Omental fat pad (tissue), 4 donors: ENCODE data around the gene CABLES1. TPM values are rescaled to one million over a fixed set of nuclear protein-coding genes. Genes with fewer than 3 reads are reported as not detected.

Experiments used
- ATAC-seq: fragments of 150-250 bp; one replicate; pipeline ENCODE4 v1.9.1; 2016; ENCODE audit warnings: mild to moderate bottlenecking, moderate library complexity; ENCODE audit not compliant: low FRiP score
- DNase-seq: peaks from one replicate; pipeline ENCODE4 v3.0.0-alpha.2; 2019; ENCODE audit warnings: low spot score
- CTCF ChIP-seq, 3 donors: fragments of 450-650 bp; IDR thresholded peaks; one replicate each; pipeline ENCODE4 v1.5.1; 2016 to 2017; ENCODE audit warnings: antibody characterized with exemption in 3 of 3, mild to moderate bottlenecking in 3 of 3, moderate library complexity in 2 of 3
- total RNA-seq, 4 donors: library from RNA; depleted of rRNA; stranded (reverse); fragments of >200 nt; gene quantifications; one replicate each; pipeline ENCODE4 v1.1.0, GENCODE V29; 2016

Gene CABLES1
- total RNA-seq, 4 donors from 2014 or later, result 24.4 to 95.9 (median 30.4) TPM

GRCh38 chr18:23114171-23114881, 21.0 kb upstream of the CABLES1 start:
- ATAC-seq (no peak), DNase-seq (no peak)
- no peak for TF ChIP-seq CTCF (IDR thresholded peaks at IDR 0.05)

GRCh38 chr18:23114911-23115310, 20.4 kb upstream of the CABLES1 start:
- no peak for DNase-seq
- no peak for TF ChIP-seq CTCF (IDR thresholded peaks at IDR 0.05)
- ATAC-seq, result no peak

GRCh38 chr18:23115683-23116096, 19.6 kb upstream of the CABLES1 start:
- ATAC-seq (no peak), DNase-seq (no peak)
- TF ChIP-seq CTCF (IDR thresholded peaks at IDR 0.05), result no peak

- ATAC-seq (no peak), DNase-seq (no peak)
- no peak for TF ChIP-seq CTCF (IDR thresholded peaks at IDR 0.05)
Observed at GRCh38 chr18:23121133-23121532, 14.2 kb upstream of the CABLES1 start.

GRCh38 chr18:23122334-23123229, 12.7 kb upstream of the CABLES1 start:
- DNase-seq, result no peak

GRCh38 chr18:23126376-23127056, 8.8 kb upstream of the CABLES1 start:
- no peak for TF ChIP-seq CTCF (IDR thresholded peaks at IDR 0.05)
- DNase-seq (no peak), ATAC-seq (no peak)

More at GRCh38 chr18:23122334-23123229, 12.7 kb upstream of the CABLES1 start:
- no peak for TF ChIP-seq CTCF (IDR thresholded peaks at IDR 0.05)
- no peak for ATAC-seq
